Measurements from ENCODE around the gene OPN4. TPM values are rescaled to one million over a fixed set of nuclear protein-coding genes. Genes with fewer than 3 reads are reported as not detected.
"Not testable (repeated sequence)": the region's sequence is repeated elsewhere in the genome, so short reads cannot be mapped to it uniquely, and the experiment has no call there.

Gene OPN4
- total RNA-seq, 1 experiment from 2014 or later = not detected

DNA sequence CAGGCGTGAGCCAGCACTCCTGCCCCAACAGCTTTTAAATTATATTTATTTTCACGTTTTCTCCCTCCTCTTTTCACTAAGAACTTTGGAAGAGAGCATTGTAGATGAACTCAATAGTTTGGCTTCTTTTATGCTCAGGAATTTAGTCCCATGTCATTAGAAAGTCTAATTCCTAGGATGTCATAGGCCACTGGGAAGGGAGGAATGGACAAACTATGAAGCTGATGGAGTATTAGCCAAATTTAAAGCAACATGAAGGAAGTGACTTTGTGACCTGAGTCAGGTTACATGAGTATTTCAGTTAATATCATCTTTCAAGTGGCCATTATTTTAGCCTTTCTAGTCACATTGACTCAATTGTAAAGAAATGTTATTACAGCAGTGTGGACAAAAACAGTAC is 18.0 kb upstream of the OPN4 start:
- DNase-seq (ENCODE audit: low read depth in 1 of 2, low spot score in 2 of 2) = no peak
- H3K4me3 ChIP-seq = no peak overlapping the region
- H3K36me3 ChIP-seq = no peaks in the 10 kb centered on the region
- H3K9me3 ChIP-seq (replicated peaks) = no peaks in the 10 kb centered on the region
- peaks cover 18% of the 10 kb centered on the region for H3K4me1 ChIP-seq (replicated peaks)
- H3K27ac ChIP-seq = peak overlapping the region; percentile 17; the same call in 1 of the 2 replicates
- no peaks in the 10 kb centered on the region for H3K27me3 ChIP-seq (replicated peaks)

DNA sequence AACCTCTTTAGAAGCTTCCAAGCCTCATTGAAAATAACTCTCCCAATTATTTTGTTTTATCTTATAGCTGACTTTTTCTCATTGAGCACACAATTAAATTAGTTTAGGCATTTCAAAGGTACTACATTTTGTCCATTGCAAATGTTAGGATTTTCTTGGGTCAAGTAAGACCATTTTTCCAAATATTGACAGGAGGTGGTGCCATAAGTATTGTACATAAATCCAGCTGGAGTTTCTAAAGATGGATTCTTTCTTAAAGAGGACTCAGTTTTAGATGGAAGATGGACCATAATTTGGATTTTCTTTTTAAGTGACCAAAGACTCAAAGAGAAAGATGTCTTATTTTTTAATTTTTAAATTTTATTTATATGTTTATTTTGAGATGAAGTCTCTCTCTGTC is 12.3 kb upstream of the OPN4 start:
- H3K27ac ChIP-seq = no peak overlapping the region
- H3K4me3 ChIP-seq = no peak overlapping the region
- no peak for DNase-seq (ENCODE audit: low read depth in 1 of 2, low spot score in 2 of 2)
- H3K36me3 ChIP-seq = no peaks in the 10 kb centered on the region
- peaks cover 28% of the 10 kb centered on the region for H3K4me1 ChIP-seq (replicated peaks)
- H3K27me3 ChIP-seq (replicated peaks) = no peaks in the 10 kb centered on the region
- H3K9me3 ChIP-seq (replicated peaks) = no peaks in the 10 kb centered on the region

DNA sequence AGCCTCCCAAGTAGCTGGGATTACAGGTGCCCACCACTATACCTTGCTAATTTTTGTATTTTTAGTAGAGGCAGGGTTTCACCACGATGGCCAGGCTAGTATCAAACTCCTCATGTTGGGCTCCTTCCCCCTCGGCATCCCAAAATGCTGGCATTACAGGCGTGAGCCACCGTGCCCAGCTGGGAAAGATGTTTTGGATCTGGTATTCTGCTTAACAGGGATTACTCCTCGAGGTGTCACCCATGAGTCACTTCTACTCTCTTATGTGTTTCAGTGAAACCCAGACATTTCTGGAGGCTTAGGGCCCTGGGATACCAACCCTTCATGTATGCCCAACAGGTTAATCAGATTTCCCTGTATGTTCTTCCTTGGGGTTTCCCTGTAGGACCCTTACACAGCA is 11.8 kb upstream of the OPN4 start:
- H3K4me3 ChIP-seq = no peak overlapping the region
- peak in 1 of 2 experiments; percentile 50 for DNase-seq (ENCODE audit: low read depth in 1 of 2, low spot score in 2 of 2)

DNA sequence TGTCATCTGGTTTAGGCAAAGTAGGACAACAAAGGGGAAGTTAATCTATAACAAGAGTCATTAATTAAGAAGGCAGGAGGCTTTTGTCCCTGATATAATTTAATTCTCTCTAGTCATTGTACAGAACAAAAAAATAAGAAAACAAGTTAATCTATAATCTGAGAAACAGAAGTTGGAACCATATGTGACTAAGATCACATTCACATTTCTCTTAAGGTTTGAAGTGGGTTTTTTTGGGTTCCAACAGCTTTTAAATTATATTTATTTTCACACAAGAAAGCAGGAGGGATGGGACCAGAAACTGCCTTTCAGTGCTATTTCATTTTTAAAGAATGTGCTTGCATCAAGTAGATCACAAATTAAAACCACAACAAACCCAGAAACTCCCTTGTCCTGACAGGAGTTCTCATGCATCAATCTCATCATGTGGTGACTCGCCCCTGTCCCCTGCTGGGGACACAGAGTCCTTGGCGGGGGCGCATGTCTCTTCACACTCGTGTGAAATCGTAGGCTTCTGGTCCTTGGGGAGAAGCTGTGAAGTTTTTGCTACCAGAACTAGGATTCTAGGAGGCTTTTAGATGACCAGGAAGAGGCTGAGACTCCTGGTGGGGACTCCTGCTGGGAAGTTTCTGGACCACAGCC is 10.1 kb upstream of the OPN4 start:
- Histone ChIP-seq H3K4me1 (replicated peaks) (peaks cover 50% of the 10 kb centered on the region), H3K36me3 (no peaks in the 10 kb centered on the region), H3K9me3 (replicated peaks) (no peaks in the 10 kb centered on the region), H3K27ac (no peak overlapping the region), H3K27me3 (replicated peaks) (no peaks in the 10 kb centered on the region), H3K4me3 (no peak overlapping the region)
- DNase-seq (ENCODE audit: low read depth in 1 of 2, low spot score in 2 of 2) = peak in 1 of 2 experiments; percentile 36

More for the DNA sequence above, 11.8 kb upstream of the OPN4 start:
- H3K4me1 ChIP-seq (replicated peaks) = peaks cover 33% of the 10 kb centered on the region
- H3K9me3 ChIP-seq (replicated peaks) = no peaks in the 10 kb centered on the region
- no peaks in the 10 kb centered on the region for H3K36me3 ChIP-seq
- no peak overlapping the region; the same call in 1 of the 2 replicates for H3K27ac ChIP-seq
- no peaks in the 10 kb centered on the region for H3K27me3 ChIP-seq (replicated peaks)

GRCh38 chr10:86644794-86645445 is 9.4 kb upstream of the OPN4 start:
- Histone ChIP-seq H3K36me3 (no peaks in the 10 kb centered on the region), H3K9me3 (replicated peaks) (no peaks in the 10 kb centered on the region), H3K27me3 (replicated peaks) (no peaks in the 10 kb centered on the region), H3K4me3 (no peak overlapping the region), H3K27ac (no peak overlapping the region), H3K4me1 (replicated peaks) (peaks cover 56% of the 10 kb centered on the region)
- DNase-seq (ENCODE audit: low read depth in 1 of 2, low spot score in 2 of 2) = no peak

GRCh38 chr10:86645621-86646165 is 8.7 kb upstream of the OPN4 start:
- not testable (repeated sequence) for H3K27ac ChIP-seq

DNA sequence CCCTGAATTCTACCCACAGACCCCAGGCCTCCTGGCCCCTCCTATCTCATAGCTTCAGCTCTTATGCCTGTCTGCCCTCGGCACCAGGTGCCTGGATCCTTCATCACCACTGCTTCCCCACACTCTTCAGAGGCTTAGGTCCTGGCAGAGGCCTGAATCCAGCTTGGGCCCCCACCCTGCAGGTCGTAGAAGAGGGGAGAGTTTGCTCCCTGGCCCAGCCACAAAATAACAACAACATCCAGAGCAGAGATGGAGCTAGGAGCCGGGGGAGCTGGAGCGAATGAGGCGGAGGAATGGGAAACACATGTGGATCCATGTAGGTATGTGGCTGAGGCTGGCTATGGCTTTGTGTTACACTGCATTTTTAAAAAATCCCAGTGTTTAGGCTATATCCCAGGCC is 7.8 kb upstream of the OPN4 start:
- H3K4me1 ChIP-seq (replicated peaks) = peaks cover 56% of the 10 kb centered on the region
- DNase-seq (ENCODE audit: low read depth in 1 of 2, low spot score in 2 of 2) = no peak
- no peak overlapping the region for H3K27ac ChIP-seq
- H3K9me3 ChIP-seq (replicated peaks) = no peaks in the 10 kb centered on the region
- no peaks in the 10 kb centered on the region for H3K36me3 ChIP-seq
- H3K4me3 ChIP-seq = no peak overlapping the region
- no peaks in the 10 kb centered on the region for H3K27me3 ChIP-seq (replicated peaks)

More at GRCh38 chr10:86645621-86646165, 8.7 kb upstream of the OPN4 start:
- DNase-seq (ENCODE audit: low read depth in 1 of 2, low spot score in 2 of 2); H3K4me3 ChIP-seq; H3K36me3 ChIP-seq; H3K27me3 ChIP-seq (replicated peaks); H3K9me3 ChIP-seq (replicated peaks): not testable (repeated sequence)
- H3K4me1 ChIP-seq (replicated peaks) = peaks cover 56% of the 10 kb centered on the region

GRCh38 chr10:86646933-86647332 is 7.4 kb upstream of the OPN4 start:
- H3K4me1 ChIP-seq (replicated peaks) = peaks cover 56% of the 10 kb centered on the region
- H3K27me3 ChIP-seq (replicated peaks) = no peaks in the 10 kb centered on the region
- H3K27ac ChIP-seq = no peak overlapping the region
- no peak overlapping the region for H3K4me3 ChIP-seq
- H3K36me3 ChIP-seq = no peaks in the 10 kb centered on the region
- no peak for DNase-seq (ENCODE audit: low read depth in 1 of 2, low spot score in 2 of 2)
- H3K9me3 ChIP-seq (replicated peaks) = no peaks in the 10 kb centered on the region

GRCh38 chr10:86647773-86648703 is 6.3 kb upstream of the OPN4 start:
- no peaks in the 10 kb centered on the region for H3K27me3 ChIP-seq (replicated peaks)
- H3K4me3 ChIP-seq = no peak overlapping the region
- peak overlapping the region; percentile 68 for H3K27ac ChIP-seq
- DNase-seq (ENCODE audit: low read depth in 1 of 2, low spot score in 2 of 2) = peak; percentile 63 to 93
- H3K4me1 ChIP-seq (replicated peaks) = peaks cover 58% of the 10 kb centered on the region
- H3K36me3 ChIP-seq = no peaks in the 10 kb centered on the region
- no peaks in the 10 kb centered on the region for H3K9me3 ChIP-seq (replicated peaks)

GRCh38 chr10:86648704-86649427 is 5.5 kb upstream of the OPN4 start:
- Histone ChIP-seq H3K36me3 (no peaks in the 10 kb centered on the region), H3K4me3 (no peak overlapping the region), H3K27me3 (replicated peaks) (no peaks in the 10 kb centered on the region), H3K4me1 (replicated peaks) (peaks cover 49% of the 10 kb centered on the region), H3K27ac (peak overlapping the region; percentile 68), H3K9me3 (replicated peaks) (no peaks in the 10 kb centered on the region)
- peak; percentile 59 to 76 for DNase-seq (ENCODE audit: low read depth in 1 of 2, low spot score in 2 of 2)

GRCh38 chr10:86649471-86650150 is 4.7 kb upstream of the OPN4 start:
- DNase-seq (ENCODE audit: low read depth in 1 of 2, low spot score in 2 of 2) = no peak
- H3K4me3 ChIP-seq = no peak overlapping the region
- H3K9me3 ChIP-seq (replicated peaks) = no peaks in the 10 kb centered on the region
- H3K4me1 ChIP-seq (replicated peaks) = peaks cover 48% of the 10 kb centered on the region
- H3K36me3 ChIP-seq = no peaks in the 10 kb centered on the region
- no peak overlapping the region for H3K27ac ChIP-seq
- no peaks in the 10 kb centered on the region for H3K27me3 ChIP-seq (replicated peaks)

GRCh38 chr10:86650151-86650550 is 4.2 kb upstream of the OPN4 start:
- Histone ChIP-seq H3K27ac (no peak overlapping the region), H3K4me3 (no peak overlapping the region), H3K9me3 (replicated peaks) (no peaks in the 10 kb centered on the region), H3K27me3 (replicated peaks) (no peaks in the 10 kb centered on the region), H3K4me1 (replicated peaks) (peaks cover 48% of the 10 kb centered on the region), H3K36me3 (no peaks in the 10 kb centered on the region)
- peak in 1 of 2 experiments; percentile 31 for DNase-seq (ENCODE audit: low read depth in 1 of 2, low spot score in 2 of 2)

Measured in SJSA1 (cell line).